HTR-8/SVneo (cell line): ENCODE measurements around the gene CHCHD10.

ENCODE experiments used
- DNase-seq: peaks from one replicate; pipeline ENCODE4 v3.0.0; 2011; ENCODE audit warnings: low spot score, mixed read lengths; ENCODE audit not compliant: insufficient read length
- FAIRE-seq: peaks from 2 replicates; lab custom pipeline; 2011; peaks lifted over from hg19 to GRCh38; lab: Jason Lieb, UNC

Gene CHCHD10

DNA sequence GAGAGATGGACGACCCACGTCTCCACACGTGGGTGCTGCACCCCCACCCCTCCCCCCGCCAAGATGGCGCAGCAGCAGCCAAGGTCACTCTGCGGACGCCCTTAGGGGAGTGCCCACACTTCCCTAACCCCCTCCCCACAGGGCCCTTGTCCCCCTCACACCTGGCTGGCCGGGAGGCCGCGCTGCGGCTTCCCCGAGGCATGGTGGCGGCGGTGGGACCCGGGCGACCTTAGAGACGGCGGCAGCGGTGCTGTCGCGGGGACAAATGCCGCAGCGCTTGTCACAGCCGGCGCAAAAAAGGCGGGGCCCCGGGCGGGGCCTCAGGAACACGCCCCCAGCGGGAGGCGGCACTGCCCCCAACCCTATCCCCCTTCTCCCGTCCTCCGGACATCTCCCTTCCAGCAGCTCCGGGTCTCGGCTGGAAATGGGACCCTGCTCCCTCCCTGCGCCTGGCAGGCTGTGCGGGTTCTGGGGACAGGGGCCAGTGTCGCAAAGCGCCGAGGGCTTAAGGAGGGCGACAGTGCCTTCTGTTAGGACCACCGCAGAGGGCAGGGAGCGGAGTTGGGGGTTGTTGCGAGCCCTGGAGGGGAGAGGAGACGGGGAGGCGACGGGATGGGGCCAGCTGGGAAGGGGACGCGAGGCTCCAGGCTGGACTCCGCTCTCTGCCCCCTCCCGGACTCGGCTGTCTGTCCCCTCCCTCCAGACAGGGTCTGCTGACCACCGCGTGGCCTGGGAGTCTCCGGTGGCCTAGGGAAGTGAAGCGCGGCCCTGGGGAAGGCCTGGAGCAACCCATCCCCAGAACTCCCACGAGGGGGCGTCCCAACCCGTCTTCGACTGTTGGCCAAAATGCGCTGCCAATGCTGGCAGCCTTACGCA, at the start of gene CHCHD10:
Gene CHCHD10 (minus strand): TSS at position 300 of the 876 bp plus-strand sequence. CDS start 98 bp downstream, at position 202.
- DNase-seq (peak; percentile 71), FAIRE-seq (no peak)

DNA sequence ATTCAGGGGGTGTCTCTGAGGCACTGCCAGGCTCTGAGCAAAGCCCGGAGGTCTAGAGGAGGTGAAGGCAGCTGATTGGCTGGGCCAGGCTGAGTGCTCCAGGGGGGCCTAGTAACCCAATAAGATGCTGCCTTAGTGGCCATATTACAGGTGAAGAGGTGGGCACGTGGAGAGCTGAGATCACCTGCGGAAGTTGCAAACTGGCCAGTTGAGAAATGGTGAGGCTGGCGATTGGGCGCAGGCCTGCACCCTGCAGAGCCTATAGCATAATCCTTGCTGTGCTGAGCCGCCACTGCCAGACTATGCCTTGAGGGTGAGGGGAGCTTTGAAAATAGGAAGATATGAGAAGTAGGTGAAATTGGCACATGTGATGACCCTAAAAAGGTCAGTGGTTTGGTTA, 49.4 kb upstream of the CHCHD10 start:
- no peak for FAIRE-seq

DNA sequence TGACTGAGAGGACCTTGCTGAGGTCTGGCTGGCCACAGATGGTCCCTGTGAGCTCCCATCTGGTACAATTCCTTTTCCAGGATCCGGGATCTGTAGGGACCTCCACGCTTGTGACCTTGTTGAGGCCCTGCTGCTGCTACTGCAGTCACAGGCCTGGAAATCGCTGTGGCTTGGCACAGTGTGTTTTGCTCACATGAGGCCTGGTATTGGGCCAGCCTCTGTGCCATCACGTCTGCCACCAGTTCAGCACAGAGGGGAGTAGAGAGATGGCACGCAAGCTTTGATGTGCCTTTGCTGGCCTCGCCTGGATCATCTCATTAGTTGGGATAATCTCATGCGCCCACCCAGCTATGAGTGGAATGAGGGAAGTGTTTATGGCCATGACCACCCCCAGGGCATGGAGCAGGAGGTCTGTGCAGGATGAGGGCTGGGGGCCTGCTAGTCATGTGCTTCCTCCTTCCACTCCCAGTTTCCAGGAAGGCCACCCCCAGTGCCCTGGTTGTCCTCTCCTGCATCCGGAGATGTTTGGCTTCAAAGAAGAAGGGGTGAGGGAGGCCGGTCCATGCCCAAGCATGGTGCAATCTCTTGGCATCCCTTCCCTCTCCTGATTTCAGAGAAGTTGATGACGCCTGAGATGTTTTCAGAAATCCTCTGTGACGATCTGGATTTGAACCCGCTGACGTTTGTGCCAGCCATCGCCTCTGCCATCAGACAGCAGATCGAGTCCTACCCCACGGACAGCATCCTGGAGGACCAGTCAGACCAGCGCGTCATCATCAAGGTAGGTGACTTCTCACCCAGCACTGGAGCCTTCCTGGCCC, 48.6 kb upstream of the CHCHD10 start:
- FAIRE-seq (no peak), DNase-seq (no peak)

More for the DNA sequence above, 49.4 kb upstream of the CHCHD10 start:
- no peak for DNase-seq

DNA sequence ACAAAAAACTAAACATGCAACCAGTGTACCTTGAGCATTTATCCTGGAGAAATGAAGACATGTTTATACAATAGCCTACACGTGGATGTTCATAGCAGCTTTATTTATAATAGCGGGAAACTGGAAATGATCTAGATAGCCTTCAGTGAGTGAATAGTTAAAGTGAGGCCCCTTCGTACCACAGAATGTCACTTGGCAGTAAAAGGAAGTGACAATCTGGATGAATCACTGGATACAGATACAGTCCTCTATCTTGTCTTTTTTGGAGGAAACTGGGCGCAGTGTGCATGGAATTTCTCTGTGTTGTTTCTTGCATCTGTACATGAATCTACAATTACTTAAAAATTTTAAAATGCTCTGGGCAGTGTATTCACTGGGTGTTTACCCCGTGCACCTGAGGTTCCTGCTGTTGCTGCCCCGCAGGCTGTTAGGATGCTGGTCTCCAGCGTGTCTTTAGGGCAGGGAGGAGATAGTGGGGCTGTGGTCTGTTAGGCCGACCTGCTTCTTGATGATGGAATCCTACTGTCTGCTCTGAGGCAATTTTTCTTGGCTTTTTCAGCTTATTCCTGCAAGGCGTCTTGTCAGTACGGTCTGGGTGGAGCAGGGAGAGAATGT, 47.9 kb upstream of the CHCHD10 start:
- FAIRE-seq = no peak
- no peak for DNase-seq

DNA sequence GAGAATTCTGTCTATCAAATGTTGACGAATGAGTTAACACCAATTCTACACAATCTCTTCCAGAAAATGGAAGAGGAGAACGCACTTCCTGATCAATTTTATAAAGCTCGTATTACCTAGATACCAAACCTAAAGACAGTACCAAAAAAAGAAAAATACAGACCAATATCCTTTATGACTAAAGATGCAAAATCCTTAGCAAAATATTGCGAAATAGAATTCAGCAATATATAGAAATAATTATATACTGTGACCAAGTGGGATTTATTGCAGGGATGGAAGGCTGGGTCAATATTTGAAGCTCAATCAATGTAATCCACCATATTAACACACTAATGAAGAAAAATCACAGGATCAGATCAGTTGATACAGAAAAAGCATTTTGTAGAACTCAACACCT, 44.6 kb upstream of the CHCHD10 start:
- DNase-seq (no peak), FAIRE-seq (no peak)

DNA sequence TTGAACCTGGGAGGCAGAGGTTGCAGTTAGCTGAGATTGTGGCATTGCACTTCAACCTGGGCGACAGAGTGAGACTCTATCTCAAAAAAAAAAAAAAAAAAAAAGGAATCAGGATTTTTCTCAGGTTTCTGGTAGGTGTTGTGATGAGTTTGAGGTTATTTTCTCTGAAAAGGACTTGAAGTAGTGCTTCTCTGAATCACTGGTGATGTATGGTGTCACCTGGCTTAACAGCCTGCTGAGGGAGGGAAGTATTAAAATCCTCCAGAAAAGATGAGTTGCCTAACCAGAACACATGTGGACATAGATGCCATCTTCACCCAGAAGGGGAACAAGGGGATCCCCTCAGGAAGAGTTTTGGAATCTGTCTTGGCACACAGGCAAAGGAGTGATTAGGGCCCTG, 39.1 kb upstream of the CHCHD10 start:
- FAIRE-seq (no peak), DNase-seq (no peak)

DNA sequence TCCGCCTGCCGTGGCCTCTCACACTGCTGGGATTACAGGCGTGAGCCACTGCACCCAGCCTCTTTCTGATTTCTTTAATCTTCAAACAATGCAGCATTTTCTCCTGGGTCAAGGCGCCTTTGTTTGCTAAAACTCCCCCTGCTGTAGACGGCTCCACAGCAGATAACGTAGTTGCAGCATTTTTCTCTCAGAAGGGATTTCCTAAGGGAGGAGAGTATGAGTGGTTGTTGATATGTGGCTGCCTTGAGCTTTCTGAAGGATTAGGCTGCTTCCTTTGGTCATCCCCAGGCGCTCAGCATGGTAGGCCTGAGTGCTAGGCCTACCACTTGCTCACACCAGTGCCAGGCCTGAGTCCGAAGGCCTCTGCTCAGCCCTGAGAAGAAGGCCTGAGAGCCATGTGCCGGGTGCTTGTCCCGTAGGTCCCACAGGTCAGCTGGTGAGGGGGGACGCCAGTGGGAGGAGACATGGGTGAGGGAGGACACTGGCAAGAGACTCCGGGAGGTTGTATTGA, 37.1 kb upstream of the CHCHD10 start:
- no peak for FAIRE-seq
- DNase-seq = no peak

DNA sequence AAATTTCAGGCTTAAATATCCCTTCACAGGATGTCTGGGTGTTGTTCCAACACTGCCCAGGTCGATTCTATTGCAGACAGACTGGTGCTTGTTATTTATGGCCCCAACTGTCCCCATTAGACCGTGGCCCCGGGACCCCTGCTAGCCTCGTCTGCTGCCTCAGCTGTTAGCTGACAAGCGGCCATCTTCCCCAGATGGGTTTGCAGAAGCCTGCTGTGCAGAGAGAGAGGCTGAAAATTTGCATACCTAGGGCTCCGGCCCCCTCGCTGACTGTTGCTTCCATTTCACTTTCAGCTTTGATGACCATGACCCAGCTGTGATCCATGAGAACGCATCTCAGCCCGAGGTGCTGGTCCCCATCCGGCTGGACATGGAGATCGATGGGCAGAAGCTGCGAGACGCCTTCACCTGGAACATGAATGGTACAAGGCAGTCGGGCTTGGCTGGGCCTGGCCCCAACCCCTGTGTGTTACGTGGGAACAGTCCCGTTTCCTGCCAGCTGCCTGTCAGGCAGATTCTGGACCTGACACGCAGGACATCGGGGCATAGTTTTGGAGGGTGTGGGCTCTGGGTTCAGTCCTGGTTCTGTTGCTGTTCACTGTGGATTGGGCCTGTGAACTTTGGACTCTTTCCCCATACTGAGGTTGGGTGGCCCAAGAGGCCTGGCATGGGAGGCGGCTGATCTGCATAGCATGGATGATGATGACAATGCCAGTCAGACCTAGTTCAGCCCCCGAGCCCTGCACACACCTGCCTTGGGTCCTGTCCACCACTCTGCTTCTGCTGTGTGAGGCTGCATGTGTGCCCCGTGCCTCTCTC, 35.4 kb upstream of the CHCHD10 start:
- FAIRE-seq (no peak), DNase-seq (no peak)

DNA sequence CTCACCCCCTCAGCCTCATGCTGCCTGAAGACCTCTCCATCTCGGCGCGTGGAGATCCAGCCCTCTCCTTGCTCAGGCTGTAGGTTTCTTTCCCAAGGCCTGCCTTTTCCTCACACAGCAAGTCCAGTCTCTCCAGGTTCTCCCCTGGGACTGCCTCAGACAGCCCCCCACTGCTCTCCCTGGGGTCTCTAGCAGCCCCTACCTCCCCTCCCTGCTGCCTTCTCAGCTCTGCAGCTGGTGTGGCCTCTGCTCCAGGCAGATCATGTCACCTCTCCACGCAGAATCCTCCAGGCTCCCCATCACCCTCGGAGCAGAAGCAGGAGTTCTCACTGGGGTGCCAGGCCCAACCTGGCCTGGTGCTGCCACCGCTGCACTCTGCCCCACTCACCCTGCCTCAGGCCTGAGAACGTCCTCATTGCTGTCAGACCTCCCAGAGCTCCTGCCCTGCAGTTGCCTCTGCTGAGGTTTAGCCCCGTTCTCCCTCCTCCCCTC, 34.2 kb upstream of the CHCHD10 start:
- FAIRE-seq (no peak), DNase-seq (no peak)

DNA sequence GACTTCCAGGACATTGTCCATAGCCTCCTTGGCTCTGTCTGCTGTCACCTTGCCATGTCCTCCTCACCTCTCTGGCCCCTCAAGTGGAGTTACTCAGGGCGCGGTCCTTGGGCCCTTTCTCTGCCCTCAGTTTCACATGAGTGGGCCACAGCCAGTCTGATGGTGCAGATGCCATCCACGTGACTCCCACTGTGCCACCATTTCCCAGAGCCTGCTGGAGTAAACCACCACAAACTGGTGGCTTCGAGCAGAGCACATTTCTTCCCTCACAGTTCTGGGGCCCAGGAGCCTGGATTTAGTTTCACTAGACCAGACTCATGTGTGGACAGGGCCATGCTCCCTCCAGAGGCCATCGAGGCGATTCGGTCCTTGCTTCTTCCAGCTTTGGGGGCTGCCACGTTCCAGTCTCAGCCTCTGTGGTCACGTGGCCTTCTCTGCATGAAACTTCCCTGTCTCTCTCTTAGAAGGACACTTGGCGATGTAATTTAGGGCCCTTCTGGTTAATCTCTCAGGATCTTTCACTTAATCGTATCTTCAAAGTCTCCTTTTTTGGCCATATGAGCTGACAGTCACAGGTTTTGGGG, 33.6 kb upstream of the CHCHD10 start:
- DNase-seq = no peak
- FAIRE-seq = no peak

DNA sequence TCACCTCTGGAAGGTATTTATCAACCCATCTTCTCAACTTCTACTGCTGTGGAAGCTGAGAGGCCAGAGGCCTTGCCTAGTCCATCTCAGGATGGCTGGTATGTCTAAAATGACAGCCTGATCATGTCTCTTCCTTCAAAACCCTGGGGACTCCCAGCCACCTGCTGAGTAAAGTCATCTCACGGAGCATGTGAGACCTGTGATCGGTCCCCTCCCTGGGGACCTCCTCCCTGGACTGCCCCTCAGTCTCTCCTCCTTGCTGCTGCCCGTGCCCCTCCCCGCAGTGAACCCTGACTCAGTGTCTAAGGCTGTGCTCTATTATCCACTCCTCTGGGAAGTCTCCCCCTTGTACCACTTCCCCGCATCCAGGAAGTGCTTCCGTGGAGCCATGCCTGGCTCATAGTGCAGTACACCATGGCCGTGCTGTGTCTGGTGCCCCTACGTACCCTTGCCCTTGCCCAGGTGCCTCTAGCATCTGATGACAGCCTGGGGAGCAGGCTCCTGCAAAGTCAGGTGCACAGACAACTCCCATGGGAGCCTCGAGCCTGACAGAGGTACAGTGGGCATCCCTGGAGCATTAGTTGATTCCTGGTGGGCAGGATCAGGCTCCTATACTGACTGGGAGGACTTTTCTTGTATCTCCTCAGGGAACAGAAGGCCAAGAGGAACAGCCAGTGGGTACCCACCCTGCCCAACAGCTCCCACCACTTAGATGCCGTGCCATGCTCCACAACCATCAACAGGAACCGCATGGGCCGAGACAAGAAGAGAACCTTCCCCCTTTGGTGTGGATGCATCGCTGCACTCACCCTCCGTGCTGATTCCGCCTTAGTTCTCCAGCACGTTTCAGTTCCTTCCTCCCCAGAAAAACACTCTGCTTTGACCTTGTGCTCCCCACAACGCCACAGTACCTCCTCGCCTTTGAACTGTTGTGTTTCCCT, 32.8 kb upstream of the CHCHD10 start:
- FAIRE-seq (no peak), DNase-seq (no peak)

DNA sequence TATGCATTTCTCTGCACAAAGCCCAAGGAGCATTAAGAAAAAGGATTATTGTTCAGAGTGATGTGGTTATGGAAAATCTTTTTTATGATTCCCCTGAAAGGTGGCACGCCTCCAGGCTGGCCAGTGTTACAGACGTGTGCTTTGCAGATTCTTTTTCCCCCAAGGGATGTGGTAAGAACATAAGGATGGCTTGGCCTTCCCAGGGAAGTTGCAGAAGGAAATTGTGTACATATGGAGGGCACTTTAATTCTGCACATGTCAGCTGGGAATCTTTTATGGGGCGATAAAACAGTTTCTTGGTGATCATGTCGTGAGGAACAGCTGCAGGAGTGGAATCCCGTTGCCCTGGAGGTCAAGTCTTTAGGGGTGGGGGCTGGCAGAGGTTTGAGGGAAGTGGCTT, 28.7 kb upstream of the CHCHD10 start:
- FAIRE-seq (no peak), DNase-seq (no peak)

DNA sequence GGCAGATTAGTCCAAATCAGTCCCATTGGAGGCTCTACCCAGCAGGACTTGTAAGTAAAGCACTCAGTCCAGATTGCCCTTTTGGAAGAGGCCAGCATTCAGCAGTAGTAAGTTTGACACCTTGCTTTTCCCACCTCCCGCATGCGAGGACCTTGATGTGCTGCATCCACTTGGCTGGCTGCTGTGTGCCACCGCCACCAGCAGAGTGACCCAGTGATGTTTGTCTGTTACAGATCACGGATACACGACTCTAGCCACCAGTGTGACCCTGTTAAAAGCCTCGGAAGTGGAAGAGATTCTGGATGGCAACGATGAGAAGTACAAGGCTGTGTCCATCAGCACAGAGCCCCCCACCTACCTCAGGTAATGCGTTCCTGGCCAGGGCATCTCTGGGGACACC, 25.6 kb upstream of the CHCHD10 start:
- no peak for FAIRE-seq
- no peak for DNase-seq

DNA sequence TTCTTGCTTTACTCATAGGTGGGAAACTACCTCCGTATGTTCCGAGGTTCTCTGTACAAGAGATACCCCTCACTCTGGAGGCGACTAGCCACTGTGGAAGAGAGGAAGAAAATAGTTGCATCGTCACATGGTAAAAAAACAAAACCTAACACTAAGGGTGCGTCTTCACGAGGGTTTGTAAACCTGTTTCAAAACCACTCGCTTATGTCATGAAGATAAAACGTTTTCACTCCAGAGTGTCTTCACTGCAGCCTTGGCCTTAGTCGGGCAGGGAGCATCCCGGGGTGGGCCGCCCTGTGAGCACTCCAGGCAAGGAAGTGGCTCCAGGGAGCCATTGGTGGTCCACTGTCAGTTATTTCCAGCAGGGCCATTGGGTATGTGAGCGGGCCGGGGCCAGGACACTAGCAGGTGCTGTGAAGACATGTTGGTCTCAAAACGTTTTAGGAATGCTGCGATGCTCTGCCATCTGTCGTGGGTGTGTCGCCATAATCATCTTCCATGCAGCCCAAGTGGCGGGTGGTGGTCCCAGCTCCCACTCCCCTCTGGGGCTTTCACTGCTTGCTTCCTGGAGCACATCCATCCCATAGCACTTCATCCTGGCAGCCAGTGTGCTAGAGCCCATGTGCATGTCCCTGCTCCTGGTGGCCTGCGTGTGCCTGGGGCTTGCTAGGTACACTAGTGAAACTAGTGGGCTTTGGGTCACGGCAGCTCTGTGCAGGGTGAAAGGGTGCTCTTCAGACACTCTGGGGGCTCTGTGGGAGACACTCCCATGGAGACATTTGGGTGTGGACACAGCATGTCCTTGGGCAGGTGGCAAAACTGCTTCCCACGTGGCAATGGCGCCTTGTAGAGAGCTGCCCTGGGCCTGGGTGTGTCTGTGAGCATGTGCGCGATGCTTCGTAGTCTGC, 24.2 kb upstream of the CHCHD10 start:
- FAIRE-seq (no peak), DNase-seq (no peak)

DNA sequence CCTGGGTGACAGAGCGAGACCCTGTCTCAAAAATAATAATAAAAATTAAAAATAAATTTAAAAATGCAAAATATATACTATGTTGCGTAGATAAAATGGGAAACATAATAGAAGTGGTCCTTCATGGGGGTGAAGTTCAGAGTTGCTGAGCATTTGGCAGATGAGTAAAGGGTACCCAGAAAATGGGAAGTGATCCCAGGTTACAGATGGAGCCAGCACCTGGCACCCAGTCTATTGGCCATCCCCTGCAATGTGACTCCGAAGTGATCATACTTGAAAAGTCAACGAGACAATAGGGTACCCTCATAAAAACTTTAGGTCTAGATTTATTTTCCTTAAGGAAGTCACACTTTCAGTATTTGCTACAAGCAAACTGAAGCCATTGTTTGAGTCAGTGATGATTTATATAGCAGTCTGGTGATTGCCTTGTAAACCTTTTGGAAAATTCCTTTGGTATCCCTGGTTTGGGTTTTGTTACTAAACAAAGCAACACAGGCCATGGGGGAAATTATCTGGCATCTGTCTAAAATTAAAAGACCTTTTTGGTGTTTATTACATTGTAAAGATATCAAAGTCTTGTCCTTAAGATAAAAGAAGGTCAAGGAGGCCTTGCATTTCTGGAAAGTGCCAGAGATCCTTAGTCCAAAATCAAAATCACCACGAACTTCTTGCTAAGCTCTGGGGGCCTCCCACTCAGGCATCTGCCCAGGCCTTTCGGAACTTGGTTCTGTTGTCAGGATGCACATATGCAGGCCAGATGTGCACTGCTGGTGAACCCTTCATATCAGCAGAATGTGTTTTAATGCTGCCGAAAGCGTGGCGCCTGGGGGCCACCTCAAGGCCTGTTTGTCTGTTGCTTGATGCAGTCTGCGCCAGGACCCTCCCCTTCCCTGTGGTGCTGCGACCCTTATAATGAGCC, 23.3 kb upstream of the CHCHD10 start:
- no peak for DNase-seq
- no peak for FAIRE-seq

DNA sequence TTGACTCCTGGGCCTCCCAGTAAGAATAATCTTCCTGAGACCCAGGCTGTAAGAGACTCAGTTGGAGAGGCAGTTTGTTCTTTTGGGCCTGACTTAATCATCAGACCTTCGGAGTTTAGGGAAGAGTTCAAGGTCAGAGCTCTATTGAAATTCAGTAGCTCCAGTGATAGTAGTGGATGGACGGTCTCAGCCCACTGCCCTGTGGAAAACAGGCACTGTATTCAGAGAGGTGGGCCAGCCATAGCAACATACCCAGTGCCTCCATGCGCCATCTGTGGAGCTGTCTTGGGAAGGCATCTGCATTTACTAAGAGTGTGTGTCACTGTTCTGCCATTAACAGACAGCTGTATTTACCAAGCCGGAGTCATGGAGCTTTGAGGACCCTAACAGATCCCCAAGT, 21.9 kb upstream of the CHCHD10 start:
- FAIRE-seq = no peak

More for the DNA sequence above, 21.9 kb upstream of the CHCHD10 start:
- DNase-seq = no peak
